GM23338 (cell line): ENCODE data around the gene MICALL1. TPM values are rescaled to one million over a fixed set of nuclear protein-coding genes. Genes with fewer than 3 reads are reported as not detected.

Experiments
- ATAC-seq: fragments of 200-7000 bp; cut with Tn5 transposase; 3 replicates; pipeline ENCODE4 v1.9.1; 2020
- DNase-seq: peaks from one replicate; pipeline ENCODE4 v3.0.0-alpha.2; 2015; ENCODE audit warnings: low spot score
- H2AFZ ChIP-seq: fragments of 200-600 bp; sonication (generic); 2 replicates; pipeline ENCODE4 v1.8.0; 2016; ENCODE audit warnings: antibody characterized with exemption, mild to moderate bottlenecking, moderate library complexity
- H3F3A ChIP-seq: fragments of 200-600 bp; sonication (generic); replicated peaks from 2 replicates; pipeline ENCODE4 v1.8.0; 2017; ENCODE audit warnings: antibody characterized with exemption, mixed run types, low read depth
- H3K27ac ChIP-seq: fragments of 200-600 bp; sonication (generic); 2 replicates; pipeline ENCODE4 v1.6.1; 2016; ENCODE audit warnings: low read depth
- H3K27me3 ChIP-seq: fragments of 200-600 bp; sonication (generic); 2 replicates; pipeline ENCODE4 v1.8.0; 2016; ENCODE audit warnings: mild to moderate bottlenecking, mixed run types, moderate library complexity; ENCODE audit not compliant: insufficient read depth
- H3K36me3 ChIP-seq: fragments of 200-600 bp; sonication (generic); 2 replicates; pipeline ENCODE4 v1.8.0; 2016; ENCODE audit warnings: mild to moderate bottlenecking; ENCODE audit not compliant: insufficient read depth
- H3K4me1 ChIP-seq: fragments of 200-600 bp; sonication (generic); 2 replicates; pipeline ENCODE4 v1.8.0; 2016; ENCODE audit warnings: mild to moderate bottlenecking, moderate library complexity; ENCODE audit not compliant: insufficient read depth
- H3K4me2 ChIP-seq: fragments of 200-600 bp; sonication (generic); 2 replicates; pipeline ENCODE4 v1.7.1; 2017; ENCODE audit warnings: mixed run types
- H3K4me3 ChIP-seq: fragments of 200-600 bp; sonication (generic); 2 replicates; pipeline ENCODE4 v1.6.1; 2016; ENCODE audit warnings: mixed run types
- H3K79me2 ChIP-seq: fragments of 200-600 bp; sonication (generic); replicated peaks from 2 replicates; pipeline ENCODE4 v1.8.0; 2017; ENCODE audit warnings: mild to moderate bottlenecking; ENCODE audit not compliant: insufficient read depth
- H3K9me2 ChIP-seq: fragments of 200-600 bp; sonication (generic); 2 replicates; pipeline ENCODE4 v1.8.0; 2017; ENCODE audit not compliant: insufficient read depth
- H4K20me1 ChIP-seq: fragments of 200-600 bp; sonication (generic); replicated peaks from 2 replicates; pipeline ENCODE4 v1.8.0; 2017; ENCODE audit warnings: mild to moderate bottlenecking; ENCODE audit not compliant: insufficient read depth
- H3K27ac Mint-ChIP-seq: 2 replicates; pipeline ENCODE4 v1.8.0; 2020; ENCODE audit warnings: inconsistent platforms, mild to moderate bottlenecking, moderate library complexity, mixed read lengths
- H3K27me3 Mint-ChIP-seq: 3 replicates; pipeline ENCODE4 v1.8.0; 2022; ENCODE audit warnings: low read depth, mild to moderate bottlenecking, moderate library complexity, mixed read lengths, inconsistent platforms; ENCODE audit not compliant: insufficient read depth, poor library complexity
- H3K36me3 Mint-ChIP-seq: 3 replicates; pipeline ENCODE4 v1.8.0; 2021; ENCODE audit warnings: low read depth, mild to moderate bottlenecking, inconsistent platforms, moderate library complexity, mixed read lengths
- H3K4me1 Mint-ChIP-seq: 3 replicates; pipeline ENCODE4 v1.8.0; 2020; ENCODE audit warnings: mild to moderate bottlenecking, inconsistent platforms, mixed read lengths
- H3K4me3 Mint-ChIP-seq: 3 replicates; pipeline ENCODE4 v1.8.0; 2021; ENCODE audit warnings: moderate library complexity, mild to moderate bottlenecking, inconsistent platforms, mixed read lengths
- H3K9me3 Mint-ChIP-seq: 3 replicates; pipeline ENCODE4 v1.8.0; 2020; ENCODE audit warnings: moderate library complexity, mild to moderate bottlenecking, inconsistent platforms, mixed read lengths
- ETS1 ChIP-seq: IDR thresholded peaks from 2 replicates; pipeline ENCODE4 v1.6.1; 2016; ENCODE audit warnings: antibody characterized with exemption
- EZH2phosphoT487 ChIP-seq: fragments of 200-600 bp; sonication (generic); IDR thresholded peaks from one replicate; pipeline ENCODE4 v1.8.1; 2018; ENCODE audit warnings: antibody characterized with exemption; ENCODE audit not compliant: unreplicated experiment
- JUNB ChIP-seq: IDR thresholded peaks from one replicate; pipeline ENCODE4 v1.6.1; 2016; ENCODE audit warnings: antibody characterized with exemption; ENCODE audit not compliant: unreplicated experiment
- NANOG ChIP-seq: IDR thresholded peaks from 2 replicates; pipeline ENCODE4 v1.6.1; 2016; ENCODE audit warnings: antibody characterized with exemption, borderline replicate concordance
- POLR2AphosphoS5 ChIP-seq: IDR thresholded peaks from 2 replicates; pipeline ENCODE4 v1.6.1; 2016; ENCODE audit warnings: antibody characterized with exemption, low read depth
- STAT1 ChIP-seq: IDR thresholded peaks from one replicate; pipeline ENCODE4 v1.6.1; 2016; ENCODE audit warnings: antibody characterized with exemption; ENCODE audit not compliant: unreplicated experiment
- ZNF114 ChIP-seq: fragments of 250-450 bp; sonication (Bioruptor Pico); IDR thresholded peaks from 2 replicates; pipeline ENCODE4 v1.5.0; 2020; ENCODE audit warnings: mild to moderate bottlenecking, moderate library complexity
- ZNF331 ChIP-seq: fragments of 250-450 bp; sonication (Bioruptor Pico); IDR thresholded peaks from 2 replicates; pipeline ENCODE4 v1.5.0; 2020; ENCODE audit warnings: low read depth, mild to moderate bottlenecking, moderate library complexity
- polyA plus RNA-seq: library from polyadenylated mRNA; unstranded; fragments of >200 nt; fragmentation: Nextera tagmentation; extraction: Ambion mirVana; gene quantifications from 2 replicates; pipeline ENCODE4 v1.2.1, GENCODE V29; 2016
- total RNA-seq: library from RNA; depleted of rRNA; stranded (reverse); fragments of >200 nt; shearing (Covaris generic); gene quantifications from 2 replicates; pipeline ENCODE4 v1.2.3, GENCODE V29; 2014
- TF ChIP-seq, protein P1 (sequence below), 2 experiments: fragments of 200-600 bp in 1 of 2; sonication (generic) in 1 of 2; conservative IDR thresholded peaks; 2 replicates each; pipeline versions ENCODE4 v1.5.1 to v1.6.1; 2016 to 2017; ENCODE audit warnings: antibody characterized with exemption in 2 of 2, low read depth in 2 of 2, mild to moderate bottlenecking in 2 of 2, moderate library complexity in 1 of 2
- TF ChIP-seq, protein P2 (sequence below): IDR thresholded peaks from one replicate; pipeline ENCODE4 v1.6.1; 2018; ENCODE audit warnings: antibody characterized with exemption; ENCODE audit not compliant: unreplicated experiment

Gene MICALL1
- total and polyA plus RNA-seq, 2 experiments from 2014 or later: 5.9 to 33.1 TPM

GRCh38 chr22:37967147-37967546 lies 61.0 kb downstream of the MICALL1 start:
- no peak for TF ChIP-seq POLR2AphosphoS5
- Histone ChIP-seq H4K20me1 (peaks cover 23% of the 10 kb centered on the region), H3K4me3 (no peak overlapping the region), H2AFZ (no peak overlapping the region), H3K4me1 (peaks cover 13% of the 10 kb centered on the region), H3K79me2 (peaks cover 5% of the 10 kb centered on the region; the same call in 1 of the 2 replicates), H3K36me3 (peaks cover 8% of the 10 kb centered on the region), H3K4me2 (no peak overlapping the region), H3K9me2 (no peaks in the 10 kb centered on the region), H3K27me3 (no peaks in the 10 kb centered on the region), H3K27ac (no peak overlapping the region), H3F3A (peaks cover 9% of the 10 kb centered on the region; the same call in 1 of the 2 replicates)
- Mint-ChIP-seq H3K4me3 (no peak overlapping the region; the same call in 2 of the 3 replicates), H3K4me1 (peaks cover 32% of the 10 kb centered on the region), H3K36me3 (peaks cover 44% of the 10 kb centered on the region), H3K27me3 (peaks cover 15% of the 10 kb centered on the region), H3K9me3 (no peaks in the 10 kb centered on the region; the same call in 2 of the 3 replicates), H3K27ac (no peak overlapping the region)
- ATAC-seq (no peak), DNase-seq (no peak)

DNA sequence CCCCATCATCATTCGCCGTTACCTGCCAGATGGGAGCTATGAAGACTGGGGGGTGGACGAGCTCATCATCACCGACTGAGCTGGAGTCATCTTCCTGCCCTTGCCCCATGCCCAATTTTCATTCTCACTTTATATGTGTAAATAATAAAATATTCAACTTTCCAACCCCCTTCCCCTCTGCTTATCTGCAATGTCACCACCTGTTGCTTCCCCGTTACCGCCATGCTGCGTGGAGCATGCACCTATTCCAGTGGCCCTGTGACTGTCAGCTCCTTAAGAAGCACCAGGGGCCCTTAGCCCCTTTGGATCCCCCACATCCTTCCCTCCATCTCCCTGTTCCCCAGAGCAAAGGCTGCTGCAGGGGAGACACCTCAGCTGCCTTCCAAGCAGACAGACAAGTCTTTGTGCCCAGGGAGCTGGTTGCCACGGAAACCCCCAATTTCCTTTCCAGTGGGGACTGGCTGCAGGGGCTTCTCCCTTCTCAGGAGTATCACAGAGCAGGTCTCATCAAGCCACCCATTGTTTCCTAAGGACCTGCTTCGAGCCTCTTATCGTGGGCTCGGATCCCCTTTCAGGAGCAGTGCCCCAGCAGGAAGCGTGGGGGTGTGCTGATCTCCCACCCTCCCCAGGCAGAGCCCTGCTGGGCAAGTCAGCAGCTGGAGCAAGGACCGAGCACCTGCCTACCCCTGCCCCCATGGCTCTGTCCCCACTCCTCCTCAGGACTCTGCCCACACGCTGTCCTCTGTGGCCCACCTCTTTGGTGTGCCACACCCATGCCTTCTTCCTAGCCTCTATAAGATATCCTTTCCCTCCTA lies 61.7 kb downstream of the MICALL1 start:
- Histone ChIP-seq H3K27me3 (no peaks in the 10 kb centered on the region), H3K4me3 (no peak overlapping the region), H3F3A (peaks cover 9% of the 10 kb centered on the region; the same call in 1 of the 2 replicates), H4K20me1 (peaks cover 23% of the 10 kb centered on the region), H3K27ac (no peak overlapping the region), H2AFZ (no peak overlapping the region), H3K79me2 (peaks cover 5% of the 10 kb centered on the region; the same call in 1 of the 2 replicates), H3K9me2 (no peaks in the 10 kb centered on the region), H3K36me3 (peaks cover 3% of the 10 kb centered on the region; the same call in 1 of the 2 replicates), H3K4me2 (no peak overlapping the region), H3K4me1 (peaks cover 17% of the 10 kb centered on the region)
- H3K27me3 Mint-ChIP-seq: peaks cover 18% of the 10 kb centered on the region
- H3K4me1 Mint-ChIP-seq: peaks cover 37% of the 10 kb centered on the region
- no peak overlapping the region; the same call in 2 of the 3 replicates for H3K4me3 Mint-ChIP-seq
- H3K27ac Mint-ChIP-seq: no peak overlapping the region
- peaks cover 41% of the 10 kb centered on the region for H3K36me3 Mint-ChIP-seq
- DNase-seq (no peak), ATAC-seq (no peak)
- H3K9me3 Mint-ChIP-seq: no peaks in the 10 kb centered on the region; the same call in 2 of the 3 replicates
- TF ChIP-seq, protein P1, sequence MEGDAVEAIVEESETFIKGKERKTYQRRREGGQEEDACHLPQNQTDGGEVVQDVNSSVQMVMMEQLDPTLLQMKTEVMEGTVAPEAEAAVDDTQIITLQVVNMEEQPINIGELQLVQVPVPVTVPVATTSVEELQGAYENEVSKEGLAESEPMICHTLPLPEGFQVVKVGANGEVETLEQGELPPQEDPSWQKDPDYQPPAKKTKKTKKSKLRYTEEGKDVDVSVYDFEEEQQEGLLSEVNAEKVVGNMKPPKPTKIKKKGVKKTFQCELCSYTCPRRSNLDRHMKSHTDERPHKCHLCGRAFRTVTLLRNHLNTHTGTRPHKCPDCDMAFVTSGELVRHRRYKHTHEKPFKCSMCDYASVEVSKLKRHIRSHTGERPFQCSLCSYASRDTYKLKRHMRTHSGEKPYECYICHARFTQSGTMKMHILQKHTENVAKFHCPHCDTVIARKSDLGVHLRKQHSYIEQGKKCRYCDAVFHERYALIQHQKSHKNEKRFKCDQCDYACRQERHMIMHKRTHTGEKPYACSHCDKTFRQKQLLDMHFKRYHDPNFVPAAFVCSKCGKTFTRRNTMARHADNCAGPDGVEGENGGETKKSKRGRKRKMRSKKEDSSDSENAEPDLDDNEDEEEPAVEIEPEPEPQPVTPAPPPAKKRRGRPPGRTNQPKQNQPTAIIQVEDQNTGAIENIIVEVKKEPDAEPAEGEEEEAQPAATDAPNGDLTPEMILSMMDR (conservative IDR thresholded peaks at IDR 0.05; ENCODE audit: low read depth in 2 of 2): no peak
- no peak for TF ChIP-seq POLR2AphosphoS5
- no peak for TF ChIP-seq EZH2phosphoT487
- no peak for TF ChIP-seq STAT1
- TF ChIP-seq ZNF114 (CRISPR knock-in tag): no peak
- TF ChIP-seq ETS1: no peak
- TF ChIP-seq NANOG: no peak
- TF ChIP-seq, protein P2, sequence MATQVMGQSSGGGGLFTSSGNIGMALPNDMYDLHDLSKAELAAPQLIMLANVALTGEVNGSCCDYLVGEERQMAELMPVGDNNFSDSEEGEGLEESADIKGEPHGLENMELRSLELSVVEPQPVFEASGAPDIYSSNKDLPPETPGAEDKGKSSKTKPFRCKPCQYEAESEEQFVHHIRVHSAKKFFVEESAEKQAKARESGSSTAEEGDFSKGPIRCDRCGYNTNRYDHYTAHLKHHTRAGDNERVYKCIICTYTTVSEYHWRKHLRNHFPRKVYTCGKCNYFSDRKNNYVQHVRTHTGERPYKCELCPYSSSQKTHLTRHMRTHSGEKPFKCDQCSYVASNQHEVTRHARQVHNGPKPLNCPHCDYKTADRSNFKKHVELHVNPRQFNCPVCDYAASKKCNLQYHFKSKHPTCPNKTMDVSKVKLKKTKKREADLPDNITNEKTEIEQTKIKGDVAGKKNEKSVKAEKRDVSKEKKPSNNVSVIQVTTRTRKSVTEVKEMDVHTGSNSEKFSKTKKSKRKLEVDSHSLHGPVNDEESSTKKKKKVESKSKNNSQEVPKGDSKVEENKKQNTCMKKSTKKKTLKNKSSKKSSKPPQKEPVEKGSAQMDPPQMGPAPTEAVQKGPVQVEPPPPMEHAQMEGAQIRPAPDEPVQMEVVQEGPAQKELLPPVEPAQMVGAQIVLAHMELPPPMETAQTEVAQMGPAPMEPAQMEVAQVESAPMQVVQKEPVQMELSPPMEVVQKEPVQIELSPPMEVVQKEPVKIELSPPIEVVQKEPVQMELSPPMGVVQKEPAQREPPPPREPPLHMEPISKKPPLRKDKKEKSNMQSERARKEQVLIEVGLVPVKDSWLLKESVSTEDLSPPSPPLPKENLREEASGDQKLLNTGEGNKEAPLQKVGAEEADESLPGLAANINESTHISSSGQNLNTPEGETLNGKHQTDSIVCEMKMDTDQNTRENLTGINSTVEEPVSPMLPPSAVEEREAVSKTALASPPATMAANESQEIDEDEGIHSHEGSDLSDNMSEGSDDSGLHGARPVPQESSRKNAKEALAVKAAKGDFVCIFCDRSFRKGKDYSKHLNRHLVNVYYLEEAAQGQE: no peak
- TF ChIP-seq JUNB: no peak
- no peak for TF ChIP-seq ZNF331 (CRISPR knock-in tag)
